Activated CD8-positive, alpha-beta T cell treated with anti-CD3 and anti-CD28 coated beads for 36 hours (primary cell): Measurements from ENCODE around the gene TNFRSF1A. TPM values are rescaled to one million over a fixed set of nuclear protein-coding genes. Genes with fewer than 3 reads are reported as not detected.
"Not testable (repeated sequence)": the region's sequence is repeated elsewhere in the genome, so short reads cannot be mapped to it uniquely, and the experiment has no call there.

Source experiments
- ATAC-seq: fragments of 200-7000 bp; cut with Tn5 transposase; one replicate; pipeline ENCODE4 v1.10.0; 2021; ENCODE audit warnings: mild to moderate bottlenecking, moderate library complexity
- CTCF ChIA-PET: fragments of 350-600 bp; sonication (Branson Sonifier 250); formaldehyde crosslinking; loops from one replicate; lab custom pipeline; 2021; ENCODE audit warnings: antibody characterized with exemption; lab: Charles Lee
- POLR2A ChIA-PET: fragments of 350-600 bp; sonication (Branson Sonifier 250); formaldehyde crosslinking; loops from one replicate; lab custom pipeline; 2021; ENCODE audit warnings: antibody characterized with exemption; lab: Charles Lee
- DNase-seq: peaks from one replicate; pipeline ENCODE4 v3.0.0-alpha.2; 2020
- H3K27ac Mint-ChIP-seq: one replicate; pipeline ENCODE4 v1.8.0; 2021; ENCODE audit warnings: mild to moderate bottlenecking, mixed read lengths
- H3K27me3 Mint-ChIP-seq: one replicate; pipeline ENCODE4 v1.8.0; 2021; ENCODE audit warnings: mixed read lengths
- H3K36me3 Mint-ChIP-seq: one replicate; pipeline ENCODE4 v1.8.0; 2021; ENCODE audit warnings: low read depth, mixed read lengths
- H3K4me1 Mint-ChIP-seq: one replicate; pipeline ENCODE4 v1.8.0; 2021; ENCODE audit warnings: low read depth, mixed read lengths
- H3K4me3 Mint-ChIP-seq: one replicate; pipeline ENCODE4 v1.8.0; 2021; ENCODE audit warnings: mild to moderate bottlenecking, moderate library complexity, mixed read lengths
- H3K9me3 Mint-ChIP-seq: one replicate; pipeline ENCODE4 v1.8.0; 2021; ENCODE audit warnings: mixed read lengths
- CTCF ChIP-seq: fragments of 200-600 bp; IDR thresholded peaks from one replicate; pipeline ENCODE4 v1.8.0; 2022; ENCODE audit warnings: antibody characterized with exemption, mild to moderate bottlenecking
- intact Hi-C: fragments of 100-400 bp; cut with micrococcal nuclease; formaldehyde crosslinking; loops from one replicate; pipeline ENCODE4 v1.10.0; 2022
- total RNA-seq, 2 experiments: library from RNA; stranded (reverse); gene quantifications; one replicate each; pipeline ENCODE4 v1.2.3, GENCODE V29; 2021

TNFRSF1A gene
- total RNA-seq, 2 experiments from 2014 or later = 40.6 TPM

GRCh38 chr12:6342140-6342889 is 439 bp upstream of the TNFRSF1A start:
- H3K36me3 Mint-ChIP-seq = peaks cover 6% of the 10 kb centered on the region
- ChIA-PET POLR2A (interaction anchor here (0.6 to 1.9 kb wide), 6 partner anchors 12 to 280 kb away, joined by 3 to 7 read pairs (median 3); no protein-coding TSS in a partner anchor), CTCF (interaction anchor here (1.3 to 2.7 kb wide), 2 partner anchors 10 to 19 kb away, joined by 4 to 9 read pairs; no protein-coding TSS in a partner anchor)
- no peaks in the 10 kb centered on the region for H3K27me3 Mint-ChIP-seq
- no peak overlapping the region for H3K27ac Mint-ChIP-seq
- TF ChIP-seq CTCF = no peak
- H3K4me3 Mint-ChIP-seq = no peak overlapping the region
- H3K4me1 Mint-ChIP-seq = peaks cover 45% of the 10 kb centered on the region
- DNase-seq (no peak), ATAC-seq (no peak)
- intact Hi-C loops = no loop called here
- no peaks in the 10 kb centered on the region for H3K9me3 Mint-ChIP-seq

GRCh38 chr12:6340745-6341416 is 995 bp downstream of the TNFRSF1A start:
- Mint-ChIP-seq H3K27me3 (no peaks in the 10 kb centered on the region), H3K27ac (no peak overlapping the region), H3K9me3 (no peaks in the 10 kb centered on the region), H3K4me1 (peaks cover 39% of the 10 kb centered on the region), H3K36me3 (peaks cover 9% of the 10 kb centered on the region), H3K4me3 (no peak overlapping the region)
- no peak for TF ChIP-seq CTCF
- intact Hi-C loops = no loop called here
- ChIA-PET CTCF (interaction anchor here (0.8 to 2.1 kb wide), 6 partner anchors 15 to 130 kb away, joined by 3 to 8 read pairs (median 4); partner anchors contain the start of genes CD27 and VAMP1), POLR2A (interaction anchor here (1.2 to 3.1 kb wide), 5 partner anchors 16 to 125 kb away, joined by 3 to 12 read pairs (median 4); no protein-coding TSS in a partner anchor)
- DNase-seq (no peak), ATAC-seq (no peak)

GRCh38 chr12:6340032-6340638 is 1.7 kb downstream of the TNFRSF1A start:
- intact Hi-C loops = no loop called here
- DNase-seq (peak; percentile 59), ATAC-seq (no peak)
- POLR2A ChIA-PET = interaction anchor here (1.0 to 3.1 kb wide), 8 partner anchors 9 to 125 kb away, joined by 3 to 12 read pairs (median 5); partner anchors contain the start of gene CD27
- TF ChIP-seq CTCF = no peak
- Mint-ChIP-seq H3K9me3 (no peaks in the 10 kb centered on the region), H3K27me3 (no peaks in the 10 kb centered on the region), H3K27ac (no peak overlapping the region), H3K4me1 (peaks cover 39% of the 10 kb centered on the region), H3K36me3 (peaks cover 13% of the 10 kb centered on the region), H3K4me3 (no peak overlapping the region)
- CTCF ChIA-PET = interaction anchor here (0.8 to 2.1 kb wide), 9 partner anchors 14 to 130 kb away, joined by 3 to 8 read pairs (median 4); partner anchors contain the start of genes CD27 and VAMP1

- no peak for DNase-seq
- intact Hi-C loops = loop anchor here (10.0 kb wide), 3 partner anchors 86 to 196 kb away; partner anchors contain the start of gene GAPDH
- Mint-ChIP-seq H3K36me3 (peaks cover 25% of the 10 kb centered on the region), H3K4me3 (no peak overlapping the region), H3K9me3 (no peaks in the 10 kb centered on the region), H3K4me1 (peaks cover 48% of the 10 kb centered on the region), H3K27me3 (no peaks in the 10 kb centered on the region), H3K27ac (no peak overlapping the region)
- no peak for ATAC-seq
- ChIA-PET CTCF (interaction anchor here (0.8 to 2.1 kb wide), 11 partner anchors 10 to 132 kb away, joined by 3 to 8 read pairs (median 3); partner anchors contain the start of gene VAMP1), POLR2A (interaction anchor here (0.6 to 3.1 kb wide), 12 partner anchors 9 to 197 kb away, joined by 3 to 12 read pairs (median 4); partner anchors contain the start of genes CD27 and GAPDH)
- TF ChIP-seq CTCF = no peak
Observed at GRCh38 chr12:6338955-6339354, 2.9 kb downstream of the TNFRSF1A start.

- POLR2A ChIA-PET = interaction anchor here (0.6 to 3.1 kb wide), 8 partner anchors 11 to 197 kb away, joined by 3 to 12 read pairs (median 4); partner anchors contain the start of genes CD27, GAPDH and VAMP1
- DNase-seq, H3K9me3 Mint-ChIP-seq, H3K4me3 Mint-ChIP-seq, ATAC-seq, H3K27me3 Mint-ChIP-seq, H3K27ac Mint-ChIP-seq: not testable (repeated sequence)
- Mint-ChIP-seq H3K4me1 (peaks cover 49% of the 10 kb centered on the region), H3K36me3 (peaks cover 29% of the 10 kb centered on the region)
- intact Hi-C loops = loop anchor here (10.0 kb wide), 3 partner anchors 86 to 196 kb away; partner anchors contain the start of gene GAPDH
- CTCF ChIA-PET = interaction anchor here (0.8 to 5.4 kb wide), 10 partner anchors 9 to 127 kb away, joined by 3 to 31 read pairs (median 3); no protein-coding TSS in a partner anchor
Observed at GRCh38 chr12:6338536-6338935, 3.3 kb downstream of the TNFRSF1A start.
